ENCODE data around the gene WNT16.
"Not testable (repeated sequence)": the region's sequence is repeated elsewhere in the genome, so short reads cannot be mapped to it uniquely, and the experiment has no call there.

Gene WNT16

GRCh38 chr7:121286186-121286585, 42.6 kb upstream of the WNT16 start:
- in situ Hi-C loops (cut with MboI; ENCODE audit: low pct_unique_long_range_greater_than_20kb, low sequenced_read_pairs, unreplicated experiment): no loop called here
- no peak for DNase-seq (ENCODE audit: low spot score)
- TF ChIP-seq CTCF (IDR thresholded peaks at IDR 0.05; ENCODE audit: extremely low read depth, insufficient read depth, missing control alignments): no peak

- no peak for TF ChIP-seq CTCF (IDR thresholded peaks at IDR 0.05; ENCODE audit: extremely low read depth, insufficient read depth, missing control alignments)
- in situ Hi-C loops (cut with MboI; ENCODE audit: low pct_unique_long_range_greater_than_20kb, low sequenced_read_pairs, unreplicated experiment): no loop called here
- no peak for DNase-seq (ENCODE audit: low spot score)
These were observed 41.8 kb upstream of the WNT16 start for GRCh38 chr7:121286742-121287734.

- DNase-seq (ENCODE audit: low spot score): no peak
- no peak for TF ChIP-seq CTCF (IDR thresholded peaks at IDR 0.05; ENCODE audit: extremely low read depth, insufficient read depth, missing control alignments)
- in situ Hi-C loops (cut with MboI; ENCODE audit: low pct_unique_long_range_greater_than_20kb, low sequenced_read_pairs, unreplicated experiment): no loop called here
These were observed 39.9 kb upstream of the WNT16 start for GRCh38 chr7:121288894-121289293.

- in situ Hi-C loops (cut with MboI; ENCODE audit: low pct_unique_long_range_greater_than_20kb, low sequenced_read_pairs, unreplicated experiment); DNase-seq (ENCODE audit: low spot score): not testable (repeated sequence)
These were observed 38.9 kb upstream of the WNT16 start for GRCh38 chr7:121289930-121290329.

GRCh38 chr7:121294448-121294992, 34.3 kb upstream of the WNT16 start:
- no peak for TF ChIP-seq CTCF (IDR thresholded peaks at IDR 0.05; ENCODE audit: extremely low read depth, insufficient read depth, missing control alignments)
- in situ Hi-C loops (cut with MboI; ENCODE audit: low pct_unique_long_range_greater_than_20kb, low sequenced_read_pairs, unreplicated experiment): no loop called here
- no peak for DNase-seq (ENCODE audit: low spot score)

- no peak for DNase-seq (ENCODE audit: low spot score)
- in situ Hi-C loops (cut with MboI; ENCODE audit: low pct_unique_long_range_greater_than_20kb, low sequenced_read_pairs, unreplicated experiment): no loop called here
- no peak for TF ChIP-seq CTCF (IDR thresholded peaks at IDR 0.05; ENCODE audit: extremely low read depth, insufficient read depth, missing control alignments)
These were observed 31.0 kb upstream of the WNT16 start for GRCh38 chr7:121297843-121298242.

- no peak for TF ChIP-seq CTCF (IDR thresholded peaks at IDR 0.05; ENCODE audit: extremely low read depth, insufficient read depth, missing control alignments)
- no peak for DNase-seq (ENCODE audit: low spot score)
- in situ Hi-C loops (cut with MboI; ENCODE audit: low pct_unique_long_range_greater_than_20kb, low sequenced_read_pairs, unreplicated experiment): no loop called here
These were observed 30.0 kb upstream of the WNT16 start for GRCh38 chr7:121298831-121299239.
